GM23248 (cell line): Measurements from ENCODE around the gene ZBTB17. TPM values are rescaled to one million over a fixed set of nuclear protein-coding genes. Genes with fewer than 3 reads are reported as not detected.

ENCODE experiments used
- DNase-seq: peaks from one replicate; pipeline ENCODE4 v3.0.0-alpha.2; 2015
- H2AFZ ChIP-seq: fragments of 200-600 bp; sonication (generic); 2 replicates; pipeline ENCODE4 v1.6.1; 2016; ENCODE audit warnings: antibody characterized with exemption
- H3F3A ChIP-seq: fragments of 200-600 bp; sonication (generic); 2 replicates; pipeline ENCODE4 v1.6.1; 2016; ENCODE audit warnings: mild to moderate bottlenecking, antibody characterized with exemption, mixed run types; ENCODE audit not compliant: insufficient read depth
- H3K27ac ChIP-seq: fragments of 200-600 bp; sonication (generic); 2 replicates; pipeline ENCODE4 v1.5.1; 2016; ENCODE audit warnings: mild to moderate bottlenecking
- H3K27me3 ChIP-seq: fragments of 200-600 bp; sonication (generic); replicated peaks from 2 replicates; pipeline ENCODE4 v1.6.1; 2016; ENCODE audit warnings: mild to moderate bottlenecking; ENCODE audit not compliant: insufficient read depth
- H3K36me3 ChIP-seq: fragments of 200-600 bp; sonication (generic); 2 replicates; pipeline ENCODE4 v1.6.1; 2016; ENCODE audit warnings: low read depth, mild to moderate bottlenecking
- H3K4me1 ChIP-seq: fragments of 200-600 bp; sonication (generic); 2 replicates; pipeline ENCODE4 v1.6.1; 2016; ENCODE audit warnings: mild to moderate bottlenecking; ENCODE audit not compliant: insufficient read depth
- H3K4me2 ChIP-seq: fragments of 200-600 bp; sonication (generic); one replicate; pipeline ENCODE4 v1.6.1; 2016; ENCODE audit warnings: mild to moderate bottlenecking; ENCODE audit not compliant: unreplicated experiment
- H3K4me3 ChIP-seq: fragments of 200-600 bp; sonication (generic); 2 replicates; pipeline ENCODE4 v1.5.1; 2016; ENCODE audit warnings: mild to moderate bottlenecking
- H3K79me2 ChIP-seq: fragments of 200-600 bp; sonication (generic); 2 replicates; pipeline ENCODE4 v1.6.1; 2016; ENCODE audit warnings: mild to moderate bottlenecking; ENCODE audit not compliant: insufficient read depth
- H3K9ac ChIP-seq: fragments of 200-600 bp; sonication (generic); 2 replicates; pipeline ENCODE4 v1.6.1; 2016; ENCODE audit warnings: mild to moderate bottlenecking
- H3K9me2 ChIP-seq: fragments of 200-600 bp; sonication (generic); 2 replicates; pipeline ENCODE4 v1.6.1; 2016; ENCODE audit warnings: mixed run types, mild to moderate bottlenecking, moderate library complexity; ENCODE audit not compliant: insufficient read depth
- H3K9me3 ChIP-seq: fragments of 200-600 bp; sonication (generic); one replicate; pipeline ENCODE4 v1.6.1; 2017; ENCODE audit warnings: low read depth
- H4K20me1 ChIP-seq: fragments of 200-600 bp; sonication (generic); 2 replicates; pipeline ENCODE4 v1.6.0; 2016; ENCODE audit not compliant: insufficient read depth
- EZH2 ChIP-seq: fragments of 200-600 bp; sonication (generic); IDR thresholded peaks from 2 replicates; pipeline ENCODE4 v1.6.1; 2018; ENCODE audit warnings: antibody characterized with exemption, mild to moderate bottlenecking; ENCODE audit not compliant: insufficient read depth, poor library complexity, severe bottlenecking
- EZH2phosphoT487 ChIP-seq: fragments of 200-600 bp; sonication (generic); IDR thresholded peaks from 2 replicates; pipeline ENCODE4 v1.6.1; 2018; ENCODE audit warnings: antibody characterized with exemption, moderate library complexity, mild to moderate bottlenecking, low read depth; ENCODE audit not compliant: insufficient read depth
- WGBS, 2 experiments: methylation state at CpG; one replicate each; pipeline ENCODE4 v1.1.6; 2015 to 2017; ENCODE audit warnings: low lambda C conversion rate in 2 of 2, low coverage in 1 of 2; ENCODE audit errors: missing lambda C conversion rate in 2 of 2; 5-methylcytosine and 5-hydroxymethylcytosine counted together
- in situ Hi-C: fragments of 300-500 bp; cut with MboI; formaldehyde crosslinking; loops from 2 replicates; pipeline ENCODE4 v1.15.0; 2020
- polyA plus RNA-seq: library from polyadenylated mRNA; unstranded; fragments of >200 nt; fragmentation: Nextera tagmentation; extraction: Ambion mirVana; gene quantifications from 2 replicates; pipeline ENCODE4 v1.2.1, GENCODE V29; 2016
- total RNA-seq: library from RNA; depleted of rRNA; stranded (reverse); fragments of >200 nt; shearing (Covaris generic); gene quantifications from 2 replicates; pipeline ENCODE4 v1.2.3, GENCODE V29; 2014

ZBTB17 gene
- total and polyA plus RNA-seq, 2 experiments from 2014 or later = 20.5 to 33.2 TPM

DNA sequence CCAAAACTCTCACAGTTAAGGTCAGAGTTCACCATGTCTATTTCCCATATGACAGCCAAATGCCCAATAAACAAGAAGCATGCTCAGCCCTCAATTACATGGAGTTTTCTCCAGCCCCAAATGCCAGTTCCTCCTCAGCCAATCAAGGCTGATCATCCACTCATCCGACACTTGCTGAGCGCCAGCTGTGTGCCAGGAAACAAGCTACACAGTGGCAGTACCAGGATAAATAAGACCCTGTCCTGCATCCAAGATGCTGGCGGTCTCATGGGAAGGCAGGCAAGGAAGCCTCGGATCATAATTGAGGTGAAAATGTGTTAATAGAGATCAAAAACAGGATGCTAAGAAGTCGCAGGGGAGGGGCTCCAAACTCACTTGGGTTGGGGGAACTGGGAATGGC, 7.7 kb downstream of the ZBTB17 start:
- H2AFZ ChIP-seq = no peak overlapping the region
- H3K9me3 ChIP-seq = no peaks in the 10 kb centered on the region
- TF ChIP-seq EZH2phosphoT487 (no peak), EZH2 (no peak)
- H3F3A ChIP-seq = peaks cover 53% of the 10 kb centered on the region
- H3K36me3 ChIP-seq = 0 out of 2 replicates have a peak, but pooled peaks cover 5% of the 10 kb centered on the region
- peaks cover 82% of the 10 kb centered on the region for H3K79me2 ChIP-seq
- H3K9me2 ChIP-seq = no peaks in the 10 kb centered on the region
- no peak overlapping the region for H3K4me2 ChIP-seq
- no peak overlapping the region for H3K4me3 ChIP-seq
- no peak overlapping the region for H3K9ac ChIP-seq
- 92 to 94% methylated on average over 5 of the region's 5 CpGs for WGBS, 2 experiments
- H4K20me1 ChIP-seq = no peaks in the 10 kb centered on the region; the same call in 1 of the 2 replicates
- H3K27me3 ChIP-seq = no peaks in the 10 kb centered on the region
- peaks cover 39% of the 10 kb centered on the region for H3K4me1 ChIP-seq
- no peak overlapping the region for H3K27ac ChIP-seq
- no peak for DNase-seq
- in situ Hi-C loops = no loop called here

DNA sequence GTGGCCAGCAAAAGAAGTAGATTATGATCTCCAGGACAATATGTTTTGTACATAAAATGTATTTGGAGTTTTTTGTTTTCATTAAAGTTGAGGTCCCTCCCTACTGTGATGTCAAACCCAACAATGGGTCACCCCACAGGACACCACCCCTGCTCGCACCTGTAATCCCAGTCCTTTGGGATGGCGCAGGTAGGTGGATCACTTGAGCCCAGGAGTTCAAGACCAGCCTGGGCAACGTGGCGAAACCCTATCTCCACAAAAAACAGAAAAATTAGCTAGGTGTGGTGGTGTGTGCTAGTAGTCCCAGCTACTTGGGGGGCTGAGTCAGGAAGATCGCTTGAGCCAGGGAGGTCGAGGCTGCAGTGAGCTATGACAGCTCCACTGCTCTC, 9.0 kb downstream of the ZBTB17 start:
- no peaks in the 10 kb centered on the region for H3K9me2 ChIP-seq
- 0 out of 2 replicates have a peak, but pooled peaks cover 4% of the 10 kb centered on the region for H3K36me3 ChIP-seq
- in situ Hi-C loops = no loop called here
- H2AFZ ChIP-seq = no peak overlapping the region
- TF ChIP-seq EZH2phosphoT487 (no peak), EZH2 (no peak)
- no peaks in the 10 kb centered on the region for H3K9me3 ChIP-seq
- H3K4me3 ChIP-seq = no peak overlapping the region
- DNase-seq = no peak
- peaks cover 45% of the 10 kb centered on the region for H3K4me1 ChIP-seq
- H3K27ac ChIP-seq = peak overlapping the region; percentile 90
- 84 to 88% methylated on average over 6 of the region's 6 CpGs for WGBS, 2 experiments
- no peak overlapping the region for H3K9ac ChIP-seq
- no peaks in the 10 kb centered on the region; the same call in 1 of the 2 replicates for H4K20me1 ChIP-seq
- peaks cover 55% of the 10 kb centered on the region for H3F3A ChIP-seq
- H3K79me2 ChIP-seq = peaks cover 82% of the 10 kb centered on the region
- no peak overlapping the region for H3K4me2 ChIP-seq
- H3K27me3 ChIP-seq = no peaks in the 10 kb centered on the region

DNA sequence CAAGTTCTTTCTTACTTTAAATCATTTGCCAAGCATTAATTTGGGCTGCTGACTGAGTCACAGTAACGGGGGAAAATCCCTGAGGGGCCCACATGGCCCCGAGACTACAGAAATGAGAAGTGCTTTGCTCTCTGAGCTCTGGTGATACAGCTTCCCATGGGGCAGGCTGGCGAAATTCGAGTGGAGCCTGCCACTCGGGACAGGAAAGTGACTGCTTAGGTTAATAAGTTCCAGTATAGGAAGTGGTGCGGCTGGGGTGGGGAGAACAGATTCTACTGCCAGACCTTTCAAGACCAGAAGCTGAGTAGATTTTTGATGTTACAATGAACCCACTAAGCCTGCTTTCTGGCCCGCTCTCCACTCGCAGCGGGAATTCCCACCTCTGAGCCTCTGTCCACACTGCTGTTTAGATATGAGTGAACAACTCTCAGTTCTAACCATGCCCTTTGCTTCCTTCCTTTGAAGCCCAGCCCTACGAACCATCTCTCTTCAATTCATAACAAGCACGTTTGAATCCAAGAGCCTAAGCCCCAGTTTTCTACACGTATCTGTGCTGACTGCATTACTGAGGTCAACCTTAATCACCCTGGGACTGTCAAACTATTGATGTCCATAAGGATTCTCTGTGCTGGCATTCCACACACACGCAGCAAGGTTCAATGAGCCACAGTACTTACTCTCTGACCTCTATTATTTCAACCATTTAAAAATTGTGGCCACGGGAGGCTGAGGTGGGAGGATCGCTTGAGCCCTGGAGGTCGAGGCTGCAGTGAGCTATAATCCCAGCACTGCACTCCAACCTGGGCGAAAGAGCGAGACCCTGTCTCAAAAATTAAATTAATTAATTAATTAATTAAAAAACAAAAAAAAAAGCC, 9.6 kb downstream of the ZBTB17 start:
- Histone ChIP-seq H3K9me2 (no peaks in the 10 kb centered on the region), H3K4me1 (peaks cover 45% of the 10 kb centered on the region), H3F3A (peaks cover 55% of the 10 kb centered on the region), H2AFZ (peak overlapping the region; percentile 49; the same call in 1 of the 2 replicates), H3K4me3 (peak overlapping the region; percentile 38), H3K4me2 (peak overlapping the region; percentile 72), H4K20me1 (no peaks in the 10 kb centered on the region; the same call in 1 of the 2 replicates), H3K79me2 (peaks cover 83% of the 10 kb centered on the region), H3K9me3 (no peaks in the 10 kb centered on the region), H3K36me3 (no peaks in the 10 kb centered on the region), H3K27ac (peak overlapping the region; percentile 90), H3K27me3 (no peaks in the 10 kb centered on the region), H3K9ac (peak overlapping the region; percentile 70)
- no peak for TF ChIP-seq EZH2
- TF ChIP-seq EZH2phosphoT487 = no peak
- WGBS, 2 experiments = 30% methylated on average over 18 of the region's 18 CpGs
- DNase-seq = peak; percentile 86
- in situ Hi-C loops = no loop called here

DNA sequence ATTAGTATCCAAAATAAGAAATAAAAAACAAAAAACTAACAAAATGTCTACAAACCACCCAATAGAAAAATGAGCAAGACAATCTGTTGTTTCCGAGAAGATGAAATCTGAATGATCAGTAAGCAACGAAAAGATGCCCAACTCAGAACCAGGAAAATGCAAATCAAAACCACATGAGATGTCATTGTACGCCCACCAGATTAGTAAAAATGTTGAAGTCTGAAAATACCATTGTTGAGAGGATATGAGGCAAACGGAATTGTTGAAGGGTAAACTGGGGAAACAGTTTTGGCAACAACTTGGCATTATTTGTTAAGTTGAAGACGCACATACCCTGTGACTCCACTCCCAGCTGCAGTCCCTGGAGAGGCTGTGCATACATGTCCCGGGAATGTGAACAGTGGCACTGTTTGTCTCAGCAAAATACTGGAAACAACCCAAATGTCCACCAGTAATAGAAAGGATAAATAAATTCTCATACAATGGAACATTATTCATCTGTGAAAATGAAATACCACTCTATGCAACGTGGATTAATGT, 10.6 kb downstream of the ZBTB17 start:
- Histone ChIP-seq H3K79me2 (peaks cover 83% of the 10 kb centered on the region), H3K27me3 (no peaks in the 10 kb centered on the region), H2AFZ (no peak overlapping the region), H3K4me1 (peaks cover 45% of the 10 kb centered on the region), H3K9ac (peak overlapping the region; percentile 70), H3K9me2 (no peaks in the 10 kb centered on the region), H3F3A (peaks cover 55% of the 10 kb centered on the region), H3K9me3 (no peaks in the 10 kb centered on the region), H3K36me3 (no peaks in the 10 kb centered on the region), H3K4me3 (peak overlapping the region; percentile 38), H4K20me1 (no peaks in the 10 kb centered on the region; the same call in 1 of the 2 replicates), H3K27ac (peak overlapping the region; percentile 90), H3K4me2 (peak overlapping the region; percentile 72)
- TF ChIP-seq EZH2phosphoT487 = 0 out of 2 replicates have a peak, but pooled peaks have one; percentile 39
- TF ChIP-seq EZH2 = no peak
- DNase-seq = peak; percentile 88
- in situ Hi-C loops = no loop called here
- WGBS, 2 experiments = 1 to 2% methylated on average over 7 of the region's 7 CpGs
